Activated T-cell treated with anti-CD3 and anti-CD28 coated beads, Interleukin-2, amount 50 U/mL, for 24 hours (primary cell): ENCODE data around the gene KYAT1.
A peak's percentile ranks its signal among the peaks of the same experiment; 100 is the strongest.

Experiments
- DNase-seq: peaks from one replicate; pipeline ENCODE4 v3.0.0-alpha.2; 2020
- H3K27ac Mint-ChIP-seq: 2 replicates; pipeline ENCODE4 v1.8.0; 2020; ENCODE audit warnings: mild to moderate bottlenecking, mixed read lengths
- H3K27me3 Mint-ChIP-seq: 2 replicates; pipeline ENCODE4 v1.8.0; 2020; ENCODE audit warnings: mixed read lengths
- H3K36me3 Mint-ChIP-seq: 2 replicates; pipeline ENCODE4 v1.8.0; 2020; ENCODE audit warnings: low read depth, mixed read lengths
- H3K4me1 Mint-ChIP-seq: 2 replicates; pipeline ENCODE4 v1.8.0; 2020; ENCODE audit warnings: low read depth, mixed read lengths
- H3K4me3 Mint-ChIP-seq: 2 replicates; pipeline ENCODE4 v1.8.0; 2020; ENCODE audit warnings: mild to moderate bottlenecking, moderate library complexity, mixed read lengths
- H3K9me3 Mint-ChIP-seq: 2 replicates; pipeline ENCODE4 v1.8.0; 2020; ENCODE audit warnings: mixed read lengths

Gene KYAT1

GRCh38 chr9:128901379-128901778 lies 19.6 kb upstream of the KYAT1 start:
- no peak overlapping the region for H3K4me3 Mint-ChIP-seq
- H3K27me3 Mint-ChIP-seq: no peaks in the 10 kb centered on the region
- H3K9me3 Mint-ChIP-seq: no peaks in the 10 kb centered on the region
- peaks cover 31% of the 10 kb centered on the region for H3K36me3 Mint-ChIP-seq
- peak overlapping the region; percentile 22 for H3K27ac Mint-ChIP-seq
- DNase-seq: no peak
- H3K4me1 Mint-ChIP-seq: peaks cover 70% of the 10 kb centered on the region

- DNase-seq: no peak
- Mint-ChIP-seq H3K36me3 (peaks cover 42% of the 10 kb centered on the region), H3K9me3 (no peaks in the 10 kb centered on the region), H3K27me3 (no peaks in the 10 kb centered on the region), H3K27ac (peak overlapping the region; percentile 91), H3K4me3 (peak overlapping the region; percentile 26), H3K4me1 (peaks cover 83% of the 10 kb centered on the region)
These were observed 18.0 kb upstream of the KYAT1 start for GRCh38 chr9:128899566-128900322.

GRCh38 chr9:128898845-128899565 lies 17.3 kb upstream of the KYAT1 start:
- no peak for DNase-seq
- Mint-ChIP-seq H3K9me3 (no peaks in the 10 kb centered on the region), H3K4me3 (peak overlapping the region; percentile 26), H3K27me3 (no peaks in the 10 kb centered on the region), H3K27ac (peak overlapping the region; percentile 91), H3K36me3 (peaks cover 43% of the 10 kb centered on the region), H3K4me1 (peaks cover 83% of the 10 kb centered on the region)

GRCh38 chr9:128898382-128898781 lies 16.6 kb upstream of the KYAT1 start:
- DNase-seq: no peak
- peaks cover 80% of the 10 kb centered on the region for H3K4me1 Mint-ChIP-seq
- peak overlapping the region; percentile 91 for H3K27ac Mint-ChIP-seq
- H3K4me3 Mint-ChIP-seq: no peak overlapping the region
- H3K36me3 Mint-ChIP-seq: peaks cover 47% of the 10 kb centered on the region
- no peaks in the 10 kb centered on the region for H3K9me3 Mint-ChIP-seq
- H3K27me3 Mint-ChIP-seq: no peaks in the 10 kb centered on the region

DNA sequence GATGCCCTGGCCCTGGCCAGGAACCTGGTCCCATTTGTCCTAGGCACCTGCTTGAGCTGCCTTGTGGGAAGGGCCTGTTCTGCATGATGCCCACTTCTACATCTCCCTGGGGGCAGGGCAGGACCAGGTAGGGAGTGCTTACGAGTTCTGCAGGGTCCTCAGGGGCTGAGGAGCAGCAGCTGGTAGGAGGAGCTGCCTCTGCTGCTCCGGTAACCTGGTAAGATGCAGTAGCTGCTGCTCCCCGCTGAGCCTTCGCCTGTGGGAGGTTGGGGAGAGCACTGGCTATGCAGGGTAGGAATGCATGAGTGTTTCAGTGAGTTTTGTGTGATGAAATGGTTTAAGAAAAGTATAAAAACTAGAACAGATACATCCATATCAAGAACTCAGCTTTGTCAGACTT lies 13.8 kb upstream of the KYAT1 start:
- no peaks in the 10 kb centered on the region for H3K9me3 Mint-ChIP-seq

GRCh38 chr9:128894764-128895163 lies 13.0 kb upstream of the KYAT1 start:
- Mint-ChIP-seq H3K36me3 (peaks cover 69% of the 10 kb centered on the region), H3K27ac (peak overlapping the region; percentile 48), H3K4me1 (peaks cover 65% of the 10 kb centered on the region), H3K4me3 (no peak overlapping the region), H3K9me3 (no peaks in the 10 kb centered on the region), H3K27me3 (no peaks in the 10 kb centered on the region)
- DNase-seq: no peak

More for the DNA sequence above, 13.8 kb upstream of the KYAT1 start:
- Mint-ChIP-seq H3K27me3 (no peaks in the 10 kb centered on the region), H3K36me3 (peaks cover 65% of the 10 kb centered on the region), H3K4me1 (peaks cover 72% of the 10 kb centered on the region), H3K27ac (peak overlapping the region; percentile 48), H3K4me3 (no peak overlapping the region)
- no peak for DNase-seq

DNA sequence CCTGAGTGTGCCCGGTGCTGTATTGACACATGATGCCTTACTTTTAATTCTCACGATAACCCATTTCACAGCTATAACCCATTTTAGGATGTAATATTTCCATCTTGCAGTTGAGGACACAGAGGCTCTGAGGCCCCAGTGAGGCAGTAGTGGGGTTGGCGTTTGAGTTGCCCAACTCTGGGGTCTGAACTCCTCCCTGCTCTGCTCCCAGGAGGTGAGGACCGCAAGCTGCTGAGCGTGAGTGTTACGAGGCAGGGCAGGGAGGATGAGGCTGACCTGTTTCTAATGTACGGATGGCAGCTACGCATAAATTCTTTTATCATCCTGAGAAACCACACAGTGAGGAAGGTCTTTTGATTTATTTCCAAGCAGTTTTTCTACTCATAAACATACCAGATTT lies 11.6 kb upstream of the KYAT1 start:
- Mint-ChIP-seq H3K27ac (peak overlapping the region; percentile 67), H3K4me1 (peaks cover 57% of the 10 kb centered on the region), H3K4me3 (no peak overlapping the region)

DNA sequence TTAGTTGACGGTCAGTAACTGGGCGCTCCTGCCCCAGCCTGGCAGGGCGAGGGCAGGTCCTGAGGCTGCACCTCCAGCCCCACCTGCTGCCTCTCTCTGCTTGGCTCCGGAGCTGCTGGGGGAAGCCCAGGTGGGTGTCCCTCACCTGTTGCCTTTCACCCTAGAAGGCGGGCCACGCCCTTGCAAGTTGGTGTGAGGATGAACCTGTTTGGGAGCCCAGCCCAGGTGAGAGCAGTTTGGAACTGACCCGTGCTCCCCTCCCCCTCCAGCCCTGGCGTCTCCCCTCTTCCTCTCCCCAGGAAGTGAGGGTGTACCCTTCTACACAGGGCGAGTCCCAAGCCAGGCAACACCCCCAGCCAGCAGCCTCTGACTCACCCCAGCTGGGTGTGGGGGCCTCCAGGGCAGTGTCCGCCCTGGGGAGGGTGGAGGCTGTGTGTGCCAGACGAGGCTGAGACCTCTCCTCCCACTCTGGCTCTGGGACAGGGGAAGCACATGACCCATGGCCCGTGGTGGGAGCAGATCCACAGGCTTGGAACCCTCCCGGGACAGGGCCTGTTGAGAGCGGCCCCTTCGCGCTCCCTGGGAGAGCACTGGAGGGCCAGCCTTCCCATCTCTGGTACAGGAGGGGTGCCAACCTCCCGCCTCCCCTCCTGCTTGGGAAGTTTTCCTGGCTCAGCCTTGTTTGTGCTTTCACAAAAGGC lies 10.6 kb upstream of the KYAT1 start:
- Mint-ChIP-seq H3K9me3 (no peaks in the 10 kb centered on the region), H3K27ac (peak overlapping the region; percentile 61), H3K36me3 (peaks cover 64% of the 10 kb centered on the region), H3K27me3 (no peaks in the 10 kb centered on the region), H3K4me1 (peaks cover 54% of the 10 kb centered on the region), H3K4me3 (no peak overlapping the region)
- DNase-seq: no peak

More for the DNA sequence above, 11.6 kb upstream of the KYAT1 start:
- DNase-seq: no peak
- H3K27me3 Mint-ChIP-seq: no peaks in the 10 kb centered on the region
- H3K9me3 Mint-ChIP-seq: no peaks in the 10 kb centered on the region
- peaks cover 66% of the 10 kb centered on the region for H3K36me3 Mint-ChIP-seq

DNA sequence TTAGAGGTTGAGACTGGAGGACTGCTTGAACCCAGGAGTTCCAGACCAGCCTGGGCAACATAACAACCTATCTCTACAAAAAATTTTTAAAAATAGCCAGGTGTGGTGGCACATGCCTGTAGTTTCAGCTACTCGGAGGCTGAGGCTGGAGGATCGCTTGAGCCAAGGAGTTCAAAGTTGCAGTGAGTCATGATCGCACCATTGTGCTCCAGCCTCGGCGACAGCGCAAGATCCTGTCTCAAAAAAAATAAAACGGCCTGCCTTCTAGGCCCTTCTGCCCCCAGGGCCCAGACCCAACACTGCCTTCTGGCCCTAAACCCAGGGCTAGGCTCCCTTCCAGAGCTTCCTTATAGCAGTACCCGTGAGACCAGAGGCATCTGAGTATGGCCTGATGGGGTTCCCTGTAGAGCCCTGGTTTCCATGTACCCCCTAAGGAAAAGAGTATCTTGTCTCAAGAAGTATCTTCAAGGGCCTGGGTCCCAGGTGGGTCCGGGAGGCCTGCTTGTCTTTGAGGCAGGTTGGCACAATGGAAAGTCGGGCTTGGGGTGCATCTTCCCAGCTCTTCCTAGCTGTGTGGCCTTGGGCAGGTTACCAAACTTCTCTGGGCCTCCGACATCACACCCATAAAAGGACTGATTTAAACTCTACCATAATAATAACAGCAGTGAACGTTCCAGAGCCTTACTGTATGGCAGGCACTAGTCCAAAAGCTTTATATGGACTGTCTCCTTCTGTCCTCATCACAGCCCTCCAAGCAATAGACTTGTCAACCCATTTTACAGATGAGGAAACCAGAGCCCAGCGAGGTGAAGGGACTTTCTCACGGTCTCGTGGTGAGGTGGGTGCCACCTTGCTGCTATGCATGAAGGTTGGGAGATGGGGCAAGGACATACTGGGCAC lies 9.8 kb upstream of the KYAT1 start:
- DNase-seq: no peak
- no peaks in the 10 kb centered on the region for H3K27me3 Mint-ChIP-seq
- peaks cover 54% of the 10 kb centered on the region for H3K4me1 Mint-ChIP-seq
- H3K36me3 Mint-ChIP-seq: peaks cover 63% of the 10 kb centered on the region
- H3K4me3 Mint-ChIP-seq: no peak overlapping the region
- H3K27ac Mint-ChIP-seq: peak overlapping the region; percentile 61
- no peaks in the 10 kb centered on the region for H3K9me3 Mint-ChIP-seq

- H3K27ac Mint-ChIP-seq: peak overlapping the region; percentile 63
- H3K4me3 Mint-ChIP-seq: no peak overlapping the region
- no peaks in the 10 kb centered on the region for H3K9me3 Mint-ChIP-seq
- peaks cover 60% of the 10 kb centered on the region for H3K4me1 Mint-ChIP-seq
- H3K27me3 Mint-ChIP-seq: no peaks in the 10 kb centered on the region
- peaks cover 69% of the 10 kb centered on the region for H3K36me3 Mint-ChIP-seq
- no peak for DNase-seq
These were observed 6.2 kb upstream of the KYAT1 start for GRCh38 chr9:128887914-128888350.

DNA sequence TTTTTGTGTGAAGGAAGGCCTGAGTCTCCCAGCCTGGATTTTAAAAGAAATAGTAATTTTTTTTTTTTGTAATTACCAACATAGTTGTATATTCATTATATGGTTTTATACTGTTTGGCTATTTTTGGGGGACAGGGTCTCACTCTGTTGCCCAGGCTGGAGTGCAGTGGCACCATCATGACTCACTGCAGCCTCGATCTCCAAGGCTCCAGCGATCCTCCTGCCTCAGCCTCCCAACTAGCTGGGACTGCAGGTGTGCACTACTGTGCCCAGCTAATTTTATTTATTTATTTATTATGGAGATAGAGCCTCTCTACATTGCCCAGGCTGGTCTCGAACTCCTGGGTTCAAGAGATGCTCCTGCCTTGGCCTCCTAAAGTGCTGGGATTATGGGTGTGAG lies 5.3 kb upstream of the KYAT1 start:
- H3K27me3 Mint-ChIP-seq: no peaks in the 10 kb centered on the region
- peak overlapping the region; percentile 23 for H3K27ac Mint-ChIP-seq
- no peak overlapping the region for H3K4me3 Mint-ChIP-seq
- no peaks in the 10 kb centered on the region for H3K9me3 Mint-ChIP-seq
- H3K4me1 Mint-ChIP-seq: peaks cover 56% of the 10 kb centered on the region
- no peak for DNase-seq
- H3K36me3 Mint-ChIP-seq: peaks cover 75% of the 10 kb centered on the region

DNA sequence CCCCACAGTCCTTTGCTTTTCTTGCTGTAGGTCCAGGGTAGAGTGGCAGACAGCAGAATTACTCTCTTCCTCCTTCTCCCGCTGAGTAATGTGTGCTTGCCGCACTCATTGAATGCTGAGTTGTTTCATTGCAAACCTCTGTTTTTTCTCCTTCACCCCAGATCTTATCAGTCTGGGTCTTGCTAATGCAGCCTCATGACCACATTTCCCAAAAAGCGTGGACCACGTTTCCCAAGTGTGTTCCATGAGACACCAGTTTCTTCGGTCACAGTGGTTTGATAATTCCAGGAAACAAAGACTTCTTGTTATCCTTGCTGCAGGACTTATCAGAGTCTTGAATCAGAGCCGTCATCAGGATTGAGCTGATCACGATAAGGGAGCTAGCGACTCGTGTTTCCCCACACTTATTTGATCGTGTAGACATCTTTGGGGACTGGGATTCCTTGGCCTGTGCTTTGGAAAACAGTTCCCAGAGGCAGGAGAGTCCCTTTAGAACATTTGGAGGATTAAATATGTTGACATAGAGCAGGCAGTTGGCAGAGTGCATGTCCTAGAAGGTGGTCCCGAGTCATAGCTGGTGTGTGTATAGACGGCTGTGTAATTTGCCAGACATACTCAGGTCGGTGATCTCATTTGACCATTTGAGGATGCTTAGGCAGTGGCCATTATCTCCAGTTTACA lies 4.6 kb upstream of the KYAT1 start:
- H3K36me3 Mint-ChIP-seq: peaks cover 73% of the 10 kb centered on the region
- H3K4me3 Mint-ChIP-seq: no peak overlapping the region
- peaks cover 49% of the 10 kb centered on the region for H3K4me1 Mint-ChIP-seq
- H3K9me3 Mint-ChIP-seq: no peaks in the 10 kb centered on the region
- no peak for DNase-seq
- H3K27me3 Mint-ChIP-seq: no peaks in the 10 kb centered on the region
- peak overlapping the region; percentile 13 for H3K27ac Mint-ChIP-seq

GRCh38 chr9:128885798-128886197 lies 4.0 kb upstream of the KYAT1 start:
- Mint-ChIP-seq H3K27ac (peak overlapping the region; percentile 91), H3K36me3 (peaks cover 74% of the 10 kb centered on the region), H3K4me1 (peaks cover 49% of the 10 kb centered on the region), H3K4me3 (no peak overlapping the region), H3K27me3 (no peaks in the 10 kb centered on the region), H3K9me3 (no peaks in the 10 kb centered on the region)
- DNase-seq: no peak
